A549 (cell line): ENCODE data around the gene C14orf119. TPM values are rescaled to one million over a fixed set of nuclear protein-coding genes. Genes with fewer than 3 reads are reported as not detected.

Experiments used
- ATAC-seq, 2 experiments: fragments of 200-7000 bp in 1 of 2; fragments of >200 bp in 1 of 2; cut with Nextera tagmentation in 1 of 2; cut with Tn5 transposase in 1 of 2; 3 replicates each; pipeline versions ENCODE4 v1.8.0 to v1.9.1; 2018 to 2020; ENCODE audit warnings: mild to moderate bottlenecking in 1 of 2, moderate library complexity in 1 of 2
- CTCF ChIA-PET: fragments of 300-600 bp; sonication (Branson Sonifier 250); formaldehyde crosslinking; extraction: SDS; loops from one replicate; lab custom pipeline; 2021; ENCODE audit warnings: antibody characterized with exemption, inconsistent platforms; lab: Yijun Ruan, JAX
- POLR2A ChIA-PET: fragments of 350-600 bp; formaldehyde crosslinking; extraction: SDS; loops from one replicate; lab custom pipeline; 2021; ENCODE audit warnings: antibody characterized with exemption, inconsistent platforms; lab: Yijun Ruan, JAX
- DNase-seq, 2 experiments: peaks; one replicate each; pipeline versions ENCODE4 v3.0.0 to v3.0.0-alpha.2; 2011 to 2016; ENCODE audit warnings: low read depth in 1 of 2, low spot score in 1 of 2
- FAIRE-seq: peaks from 2 replicates; lab custom pipeline; 2011; peaks lifted over from hg19 to GRCh38; lab: Jason Lieb, UNC
- H3K27ac ChIP-seq, 2 experiments: fragments of >200 bp; sonication (Bioruptor Twin); formaldehyde crosslinking; 3 replicates each; pipeline ENCODE4 v1.5.1; 2016 to 2017
- H3K4me1 ChIP-seq: fragments of >200 bp; sonication (Bioruptor Twin); formaldehyde crosslinking; 3 replicates; pipeline ENCODE4 v1.6.1; 2016
- H3K4me2 ChIP-seq: fragments of >200 bp; sonication (Bioruptor Twin); formaldehyde crosslinking; 3 replicates; pipeline ENCODE4 v1.6.1; 2016
- H3K4me3 ChIP-seq: fragments of >200 bp; sonication (Bioruptor Twin); formaldehyde crosslinking; 3 replicates; pipeline ENCODE4 v1.5.1; 2016
- H3K9me3 ChIP-seq: fragments of >200 bp; sonication (Bioruptor Twin); formaldehyde crosslinking; 3 replicates; pipeline ENCODE4 v1.6.1; 2016
- CEBPB ChIP-seq, 2 experiments: fragments of >200 bp in 1 of 2; sonication (Bioruptor Twin) in 1 of 2; formaldehyde crosslinking in 1 of 2; IDR thresholded peaks; 2 replicates each; pipeline ENCODE4 v1.6.1; 2012 to 2016
- CHD2 ChIP-seq: fragments of 150-350 bp; IDR thresholded peaks from 2 replicates; pipeline ENCODE4 v1.6.1; 2014; ENCODE audit warnings: low read length; ENCODE audit not compliant: partially characterized antibody
- CTCF ChIP-seq: fragments of >200 bp; sonication (Bioruptor Twin); formaldehyde crosslinking; IDR thresholded peaks from 3 replicates; pipeline ENCODE4 v1.5.1; 2016
- EHF ChIP-seq: fragments of 250-450 bp; sonication (Bioruptor Pico); IDR thresholded peaks from 2 replicates; pipeline ENCODE4 v1.5.0; 2020; ENCODE audit warnings: mild to moderate bottlenecking
- EHMT2 ChIP-seq: fragments of 200-600 bp; sonication (generic); IDR thresholded peaks from 2 replicates; pipeline ENCODE4 v1.6.1; 2016; ENCODE audit warnings: antibody characterized with exemption, low read depth, mild to moderate bottlenecking, moderate library complexity
- ESRRA ChIP-seq: fragments of 150-350 bp; IDR thresholded peaks from 2 replicates; pipeline ENCODE4 v1.6.1; 2014; ENCODE audit warnings: mild to moderate bottlenecking, low read length, borderline replicate concordance
- HES2 ChIP-seq: fragments of >200 bp; sonication (Bioruptor Twin); formaldehyde crosslinking; IDR thresholded peaks from 2 replicates; pipeline ENCODE4 v1.6.1; 2016
- HEYL ChIP-seq: fragments of 250-450 bp; sonication (Bioruptor Pico); IDR thresholded peaks from 2 replicates; pipeline ENCODE4 v1.8.0; 2021; ENCODE audit warnings: mild to moderate bottlenecking, moderate library complexity
- JUNB ChIP-seq: fragments of >200 bp; sonication (Bioruptor Twin); formaldehyde crosslinking; IDR thresholded peaks from 2 replicates; pipeline ENCODE4 v1.6.1; 2016
- NFE2L2 ChIP-seq: fragments of 150-350 bp; conservative IDR thresholded peaks from 2 replicates; pipeline ENCODE4 v1.6.1; 2014; ENCODE audit warnings: low read length
- PBX3 ChIP-seq: IDR thresholded peaks from 2 replicates; pipeline ENCODE4 v1.6.1; 2012
- POLR2AphosphoS2 ChIP-seq: conservative IDR thresholded peaks from 2 replicates; pipeline ENCODE4 v1.6.1; 2012; ENCODE audit warnings: low read length, improper control_type of control experiment, inconsistent platforms
- RCOR1 ChIP-seq: fragments of 150-350 bp; IDR thresholded peaks from 2 replicates; pipeline ENCODE4 v1.6.1; 2014; ENCODE audit warnings: antibody characterized with exemption, low read length, low read depth
- REST ChIP-seq: fragments of 200-600 bp; sonication (generic); IDR thresholded peaks from 2 replicates; pipeline ENCODE4 v1.6.1; 2016; ENCODE audit warnings: antibody characterized with exemption, mild to moderate bottlenecking, moderate library complexity
- SMC3 ChIP-seq: fragments of >200 bp; sonication (Bioruptor Twin); formaldehyde crosslinking; IDR thresholded peaks from 3 replicates; pipeline ENCODE4 v1.6.1; 2018; ENCODE audit warnings: inconsistent platforms
- TFCP2L1 ChIP-seq: fragments of 250-450 bp; sonication (Bioruptor Pico); IDR thresholded peaks from 2 replicates; pipeline ENCODE4 v1.5.0; 2021; ENCODE audit warnings: mild to moderate bottlenecking
- TP53 ChIP-seq: fragments of 250-450 bp; sonication (Bioruptor Pico); IDR thresholded peaks from 2 replicates; pipeline ENCODE4 v1.5.0; 2021; ENCODE audit warnings: mild to moderate bottlenecking, moderate library complexity
- WGBS: methylation state at CpG from one replicate; pipeline ENCODE4 v1.1.6; 2017; ENCODE audit errors: missing lambda C conversion rate; 5-methylcytosine and 5-hydroxymethylcytosine counted together
- polyA plus RNA-seq, 4 experiments: library from polyadenylated mRNA; depleted of rRNA in 3 of 4; stranded (reverse); fragments of >200 nt; fragmentation: RNase III in 1 of 4; extraction: RNeasy Plus Mini Kit Qiagen cat#74134 plus additional on column Dnase treatment in 1 of 4; gene quantifications; 2 replicates in 3 of 4; 3 replicates in 1 of 4; pipeline ENCODE4 v1.2.3, GENCODE V29; 2011 to 2017

Gene C14orf119
- polyA plus RNA-seq, 2 of the 4 experiments (the other 2 are of a cell fraction): 82.5 to 102 TPM

DNA sequence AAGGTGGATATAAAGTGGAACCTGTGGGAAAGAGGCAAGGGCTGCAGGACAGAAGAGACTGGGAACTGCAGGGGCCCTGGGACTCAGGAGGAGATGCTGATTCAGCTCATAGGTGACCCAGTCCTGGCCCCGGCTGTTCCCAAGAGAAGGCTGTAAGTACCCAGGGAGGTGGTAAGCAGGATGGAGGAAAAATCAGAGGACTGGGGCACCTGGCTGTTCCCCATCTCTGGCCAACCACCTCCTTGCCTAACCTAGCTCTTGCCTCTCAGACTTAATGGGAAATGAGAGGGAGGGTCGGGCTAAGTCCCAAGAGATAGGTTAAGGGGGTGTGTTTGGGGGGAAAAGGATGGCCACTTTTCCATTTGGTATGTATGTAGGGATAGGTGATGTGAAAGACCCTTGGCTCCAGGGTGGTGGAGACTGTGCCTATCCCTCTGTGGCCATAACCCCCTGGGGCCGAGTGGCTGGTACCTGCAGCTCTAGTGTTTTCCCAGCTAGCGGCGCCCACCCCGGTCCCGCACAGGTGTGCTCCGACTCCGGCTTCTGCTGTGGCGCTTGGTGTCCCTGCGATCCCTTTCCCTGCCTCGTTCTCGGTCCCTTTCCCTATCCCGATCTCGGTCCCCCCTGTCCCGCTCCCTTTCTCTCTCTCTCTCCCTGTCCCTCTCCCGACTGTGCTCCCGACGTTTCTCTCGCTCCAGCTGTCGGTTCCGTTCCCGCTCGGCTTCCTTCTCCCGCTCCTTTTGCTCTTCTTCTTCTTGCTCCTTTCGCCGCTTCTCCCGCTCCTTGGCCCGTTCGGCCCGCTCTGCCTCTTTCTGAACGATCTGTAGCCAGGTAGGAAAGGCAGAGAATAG lies 36.4 kb upstream of the C14orf119 start:
- Histone ChIP-seq H3K9me3 (no peaks in the 10 kb centered on the region), H3K4me2 (0 out of 3 replicates have a peak overlapping the region, but pooled peaks have one; percentile 97), H3K4me3 (no peak overlapping the region), H3K4me1 (peaks cover 44% of the 10 kb centered on the region), H3K27ac (peak overlapping the region in 1 of 2 experiments; percentile 89; a peak in 2 of 6 replicates)
- TF ChIP-seq EHF (CRISPR knock-in tag) (no peak), TP53 (CRISPR knock-in tag) (no peak), HES2 (no peak), EHMT2 (no peak), PBX3 (no peak), CTCF (no peak), RCOR1 (no peak), CHD2 (no peak), POLR2AphosphoS2 (no peak), NFE2L2 (no peak)
- CTCF ChIA-PET: interaction anchor here (0.9 to 33.8 kb wide), 39 partner anchors 9 to 669 kb away, joined by 3 to 1206 read pairs (median 6); partner anchors contain the start of genes ACIN1, AJUBA, C14orf119 and HAUS4
- POLR2A ChIA-PET: interaction anchor here (0.5 to 2.8 kb wide), 13 partner anchors 10 to 129 kb away, joined by 3 to 20 read pairs (median 4); partner anchors contain the start of genes ACIN1, AJUBA, C14orf119 and PRMT5
- 92% methylated on average over 32 of the region's 32 CpGs for WGBS
- FAIRE-seq (no peak), ATAC-seq (no peak), DNase-seq (no peak)

DNA sequence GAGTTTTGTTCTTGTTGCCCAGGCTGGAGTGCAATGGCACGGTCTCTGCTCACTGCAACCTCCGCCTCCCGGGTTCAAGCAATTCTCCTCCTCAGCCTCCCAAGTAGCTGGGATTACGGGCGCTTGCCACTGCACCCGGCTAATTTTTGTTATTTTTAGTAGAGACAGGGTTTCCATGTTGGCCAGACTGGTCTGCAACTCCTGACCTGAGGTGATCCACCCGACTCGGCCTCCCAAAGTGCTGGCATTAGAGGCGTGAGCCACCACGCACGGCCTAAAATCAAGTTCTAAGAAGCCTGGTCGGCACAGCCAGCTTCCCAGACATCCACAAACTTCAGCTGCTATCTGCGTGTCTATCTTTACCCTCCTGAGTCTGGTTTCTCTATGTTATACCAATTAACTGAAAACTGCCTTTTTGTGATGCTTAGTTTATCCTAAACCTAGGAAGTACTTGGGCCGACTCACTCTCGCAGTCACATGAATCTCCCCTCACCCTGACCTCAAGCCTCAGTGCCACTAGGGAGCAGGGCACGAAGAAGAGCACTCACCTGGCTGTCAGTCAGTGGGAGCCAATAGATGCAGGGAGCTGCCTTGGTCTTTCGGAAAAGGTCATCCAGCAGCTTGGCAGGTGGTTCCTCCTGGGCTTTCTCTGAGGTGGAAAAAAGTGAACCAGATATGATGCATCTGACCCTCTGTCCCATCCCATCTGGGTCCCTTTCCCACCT lies 34.6 kb upstream of the C14orf119 start:
- CTCF ChIA-PET: interaction anchor here (0.8 to 33.8 kb wide), 17 partner anchors 7 to 504 kb away, joined by 3 to 1206 read pairs (median 6); partner anchors contain the start of genes ACIN1, AJUBA, C14orf119 and PRMT5
- H3K4me2 ChIP-seq: no peak overlapping the region
- peaks cover 42% of the 10 kb centered on the region for H3K4me1 ChIP-seq
- no peak for DNase-seq
- H3K4me3 ChIP-seq: no peak overlapping the region
- H3K9me3 ChIP-seq: no peaks in the 10 kb centered on the region
- 94% methylated on average over 17 of the region's 17 CpGs for WGBS
- peak overlapping the region in 1 of 2 experiments; percentile 78; a peak in 4 of 6 replicates for H3K27ac ChIP-seq
- ATAC-seq: no peak
- FAIRE-seq: no peak
- POLR2A ChIA-PET: interaction anchor here (1.5 to 3.1 kb wide), 2 partner anchors 8 to 34 kb away, joined by 3 to 15 read pairs; partner anchors contain the start of genes ACIN1 and C14orf119
- TF ChIP-seq CEBPB (IDR thresholded peaks at IDR 0.05) (no peak), JUNB (no peak), SMC3 (no peak), REST (no peak), HEYL (CRISPR knock-in tag) (no peak), TFCP2L1 (no peak), ESRRA (no peak)
